GM19193 (cell line): ENCODE results near the gene S100A8.

Experiments used
- POLR2A ChIP-seq: IDR thresholded peaks from 4 replicates; pipeline ENCODE4 v1.6.1; 2011; ENCODE audit not compliant: insufficient read depth, insufficient read length; ENCODE audit errors: extremely low read depth

S100A8 gene

DNA sequence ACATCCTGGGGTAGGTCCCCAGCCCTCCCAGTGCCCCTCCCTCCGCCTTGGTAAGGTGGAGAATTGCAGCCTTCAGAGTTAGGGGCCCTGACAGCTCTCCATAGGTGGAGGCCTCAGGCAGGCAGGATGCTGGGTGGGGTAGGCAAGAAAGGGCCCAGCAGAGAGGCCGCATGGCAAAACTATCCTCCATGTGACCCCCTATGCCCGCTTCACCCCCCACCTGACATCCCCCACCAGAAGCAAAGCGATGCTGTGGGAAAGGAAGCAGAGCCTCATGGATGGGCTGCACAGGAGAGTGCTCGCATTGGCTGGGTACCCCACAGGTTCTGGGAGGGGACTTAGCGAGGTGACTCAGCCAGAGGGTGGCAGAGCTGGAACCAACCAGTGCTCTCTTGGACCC is 31.6 kb downstream of the S100A8 start:
- no peak for TF ChIP-seq POLR2A

DNA sequence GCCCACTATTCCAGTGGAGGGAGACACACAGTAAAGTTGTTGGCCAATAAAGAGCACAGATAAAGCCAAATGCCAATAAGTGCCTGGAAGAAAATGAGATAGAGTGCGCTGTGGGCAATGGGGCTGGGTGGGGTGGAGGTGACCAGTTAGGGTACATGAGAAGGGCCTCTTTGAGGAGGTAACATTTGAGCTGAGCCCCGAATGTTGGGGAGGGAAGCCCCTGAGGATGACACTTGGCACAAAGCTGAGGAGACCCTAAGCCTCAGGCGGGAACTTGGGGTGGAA is 32.2 kb downstream of the S100A8 start:
- no peak for TF ChIP-seq POLR2A

DNA sequence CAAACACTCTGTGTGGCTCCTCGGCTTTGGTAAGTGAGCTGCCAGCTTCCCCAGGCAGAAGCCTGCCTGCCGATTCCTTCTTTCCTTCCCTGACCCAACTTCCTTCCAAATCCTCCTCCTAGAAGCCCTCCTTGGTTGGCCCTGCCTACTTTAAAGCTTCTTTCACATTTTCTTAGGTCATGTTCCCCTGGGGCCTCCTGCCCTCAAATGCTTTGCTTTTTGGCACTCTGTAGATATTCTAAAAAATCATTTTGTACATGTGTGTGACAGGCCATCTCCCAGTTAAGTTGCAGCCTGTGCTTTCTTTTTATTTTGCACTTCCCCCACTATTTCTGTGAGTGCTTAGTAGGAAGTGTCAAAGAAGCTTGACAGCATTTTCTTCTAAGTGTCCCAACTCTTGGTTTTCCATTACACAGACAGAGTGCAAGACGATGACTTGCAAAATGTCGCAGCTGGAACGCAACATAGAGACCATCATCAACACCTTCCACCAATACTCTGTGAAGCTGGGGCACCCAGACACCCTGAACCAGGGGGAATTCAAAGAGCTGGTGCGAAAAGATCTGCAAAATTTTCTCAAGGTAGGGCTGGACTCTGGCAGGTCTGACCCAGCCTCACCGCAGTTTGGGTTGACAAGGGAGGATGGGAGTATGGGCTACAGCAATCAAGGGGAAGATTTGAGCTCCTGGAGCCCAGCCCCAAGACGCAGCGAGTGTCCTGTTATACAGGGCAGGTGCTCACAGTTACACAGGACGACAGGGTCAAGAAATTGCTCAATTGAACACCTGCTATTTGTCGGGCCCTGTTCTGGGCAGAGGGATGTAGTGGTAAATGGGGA is 32.8 kb downstream of the S100A8 start, which contains the start of gene S100A9:
Gene S100A9, plus strand, starts transcription at position 2 of the 838 bp plus-strand sequence. Its CDS starts 430 bp downstream, at position 432.
- no peak for TF ChIP-seq POLR2A

GRCh38 chr1:153357076-153357852 is 33.6 kb downstream of the S100A8 start:
- TF ChIP-seq POLR2A: no peak

GRCh38 chr1:153356392-153357075 is 34.3 kb downstream of the S100A8 start:
- no peak for TF ChIP-seq POLR2A

- TF ChIP-seq POLR2A: no peak
These were observed 35.3 kb downstream of the S100A8 start for GRCh38 chr1:153355445-153356071.

DNA sequence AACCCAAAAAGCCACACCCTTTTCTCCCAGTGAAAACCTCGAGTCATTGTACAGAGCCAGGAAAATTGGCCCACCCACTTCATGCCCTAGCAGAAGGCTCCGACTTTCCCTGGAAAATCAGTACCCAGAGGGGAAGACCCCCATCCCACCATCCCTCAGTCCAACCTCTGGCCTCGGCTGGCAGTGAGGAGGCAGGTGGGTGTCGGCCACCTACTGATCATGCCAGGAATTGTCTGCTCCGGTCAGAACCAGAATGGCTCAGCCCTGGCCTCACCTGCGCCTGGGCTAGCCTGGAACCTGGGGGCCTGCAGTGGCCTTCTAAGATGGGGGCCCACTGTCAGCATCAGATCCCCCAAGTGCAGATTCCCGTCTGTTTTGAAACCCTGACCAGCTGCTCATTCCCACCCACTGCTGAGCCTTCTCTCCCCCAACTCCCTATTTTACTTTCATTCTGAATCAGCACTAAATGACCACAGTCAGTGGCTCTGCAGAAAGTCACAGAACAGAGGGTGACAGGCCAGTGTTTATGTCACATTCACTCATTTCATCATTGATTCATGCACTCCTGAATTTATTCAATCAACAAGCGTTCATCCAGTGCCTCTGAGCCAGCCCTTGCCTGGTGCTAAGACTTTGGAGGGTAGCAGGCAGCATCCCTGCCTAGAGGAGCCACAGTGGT is 36.2 kb downstream of the S100A8 start:
- no peak for TF ChIP-seq POLR2A

GRCh38 chr1:153353226-153353947 is 37.5 kb downstream of the S100A8 start:
- TF ChIP-seq POLR2A: no peak

DNA sequence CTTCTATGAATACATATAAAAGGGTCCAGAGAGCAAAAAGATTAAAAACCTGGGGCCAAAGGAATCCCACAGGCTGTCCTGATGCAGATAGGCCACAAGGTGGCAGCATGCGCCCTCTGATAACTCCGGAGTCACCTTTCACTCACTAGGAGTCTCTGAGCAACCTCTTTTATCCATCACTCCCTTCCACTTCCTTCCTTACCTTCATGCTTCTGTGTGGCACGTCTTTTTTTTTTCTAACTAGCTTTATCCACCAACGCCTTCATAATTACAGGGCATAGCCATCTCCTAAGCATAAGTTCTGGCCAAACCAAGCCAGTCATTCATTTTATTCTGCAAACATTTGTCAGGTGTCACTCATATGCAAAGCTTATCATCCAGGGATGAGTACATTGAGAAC is 38.4 kb downstream of the S100A8 start:
- no peak for TF ChIP-seq POLR2A

GRCh38 chr1:153350321-153350957 is 40.4 kb downstream of the S100A8 start:
- no peak for TF ChIP-seq POLR2A

DNA sequence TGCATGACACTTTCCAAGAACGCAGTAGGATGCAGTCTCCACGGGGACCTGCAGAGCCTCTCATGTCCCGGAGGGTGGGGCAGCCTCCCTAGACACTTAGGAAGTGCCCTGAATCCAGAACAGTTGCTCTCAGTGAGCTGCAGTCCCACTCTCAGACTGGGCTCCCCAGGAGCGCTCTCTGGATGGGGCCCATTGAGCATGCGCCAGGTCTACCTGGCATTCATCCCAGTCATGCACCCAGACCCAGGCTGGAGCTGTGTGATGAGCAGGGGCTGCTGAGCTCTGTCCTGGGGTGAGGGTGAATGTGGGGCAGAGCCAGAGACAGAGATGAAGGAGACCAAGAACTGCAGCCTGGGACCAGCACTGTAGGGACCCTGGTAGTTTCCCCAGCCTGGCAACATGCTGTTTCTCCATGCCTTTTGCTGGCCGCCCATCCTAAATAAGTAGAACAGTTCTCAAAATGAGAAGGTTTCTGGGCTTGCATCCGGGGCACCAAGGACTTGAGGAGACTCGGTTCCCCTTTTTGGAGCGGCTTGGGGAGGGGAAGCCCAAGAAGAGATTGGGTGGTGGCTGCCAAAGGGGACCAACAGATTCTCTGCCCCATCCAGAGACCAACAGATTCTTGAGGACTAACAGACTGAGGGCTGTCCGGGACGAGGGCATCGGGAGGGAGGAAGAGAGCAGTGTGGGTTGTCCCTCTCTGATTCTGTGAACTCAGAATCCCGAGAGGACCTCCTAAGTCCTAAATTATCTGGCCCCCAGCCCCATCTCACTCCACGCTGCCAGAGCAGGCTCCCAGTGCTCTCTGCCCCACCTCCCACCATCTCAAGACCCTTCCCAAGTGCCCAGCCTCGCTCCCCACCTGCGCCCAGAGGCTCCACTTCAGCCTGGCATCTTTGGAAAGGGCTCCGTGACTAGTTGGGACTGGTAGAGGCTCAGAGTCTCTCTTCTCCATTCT is 41.2 kb downstream of the S100A8 start:
- TF ChIP-seq POLR2A: no peak
